Inflammatory macrophage treated with lipopolysaccharide for 4 hours (primary cell): ENCODE results near the gene DNMT1.

Experiments used
- DNase-seq: peaks from one replicate; pipeline ENCODE4 v3.0.0-alpha.2; 2020

DNMT1 gene

GRCh38 chr19:10092648-10093294 lies 102.0 kb downstream of the DNMT1 start:
- no peak for DNase-seq

- no peak for DNase-seq
Measured at GRCh38 chr19:10091895-10092641, 102.7 kb downstream of the DNMT1 start.

- no peak for DNase-seq
Measured at GRCh38 chr19:10091370-10091687, 103.4 kb downstream of the DNMT1 start.

GRCh38 chr19:10089801-10090375 lies 104.9 kb downstream of the DNMT1 start:
- no peak for DNase-seq

GRCh38 chr19:10088949-10089554 lies 105.7 kb downstream of the DNMT1 start:
- DNase-seq: no peak

GRCh38 chr19:10087296-10088061 lies 107.3 kb downstream of the DNMT1 start:
- no peak for DNase-seq

GRCh38 chr19:10086591-10087192 lies 108.1 kb downstream of the DNMT1 start:
- no peak for DNase-seq

- peak; percentile 83 for DNase-seq
Measured at GRCh38 chr19:10085641-10086590, 108.8 kb downstream of the DNMT1 start, which contains the start of gene SHFL. Gene SHFL, plus strand, starts transcription at chr19:10086317. Its CDS starts 111 bp downstream, at chr19:10086428.

- DNase-seq: no peak
Measured at GRCh38 chr19:10084803-10085202, 110.0 kb downstream of the DNMT1 start.

GRCh38 chr19:10083911-10084310 lies 110.8 kb downstream of the DNMT1 start:
- no peak for DNase-seq
